Measurements from ENCODE around the gene CHST3.
A peak's percentile ranks its signal among the peaks of the same experiment; 100 is the strongest.
"Not testable (repeated sequence)": the region's sequence is repeated elsewhere in the genome, so short reads cannot be mapped to it uniquely, and the experiment has no call there.

The CHST3 gene

GRCh38 chr10:71982269-71983178, 18.3 kb downstream of the CHST3 start:
- TF ChIP-seq, protein P1, sequence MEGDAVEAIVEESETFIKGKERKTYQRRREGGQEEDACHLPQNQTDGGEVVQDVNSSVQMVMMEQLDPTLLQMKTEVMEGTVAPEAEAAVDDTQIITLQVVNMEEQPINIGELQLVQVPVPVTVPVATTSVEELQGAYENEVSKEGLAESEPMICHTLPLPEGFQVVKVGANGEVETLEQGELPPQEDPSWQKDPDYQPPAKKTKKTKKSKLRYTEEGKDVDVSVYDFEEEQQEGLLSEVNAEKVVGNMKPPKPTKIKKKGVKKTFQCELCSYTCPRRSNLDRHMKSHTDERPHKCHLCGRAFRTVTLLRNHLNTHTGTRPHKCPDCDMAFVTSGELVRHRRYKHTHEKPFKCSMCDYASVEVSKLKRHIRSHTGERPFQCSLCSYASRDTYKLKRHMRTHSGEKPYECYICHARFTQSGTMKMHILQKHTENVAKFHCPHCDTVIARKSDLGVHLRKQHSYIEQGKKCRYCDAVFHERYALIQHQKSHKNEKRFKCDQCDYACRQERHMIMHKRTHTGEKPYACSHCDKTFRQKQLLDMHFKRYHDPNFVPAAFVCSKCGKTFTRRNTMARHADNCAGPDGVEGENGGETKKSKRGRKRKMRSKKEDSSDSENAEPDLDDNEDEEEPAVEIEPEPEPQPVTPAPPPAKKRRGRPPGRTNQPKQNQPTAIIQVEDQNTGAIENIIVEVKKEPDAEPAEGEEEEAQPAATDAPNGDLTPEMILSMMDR (IDR thresholded peaks at IDR 0.05; ENCODE audit: low read length, missing control alignments) = no peak
- DNase-seq (ENCODE audit: low read depth) = no peak
- no peak overlapping the region for H3K4me3 ChIP-seq (replicated peaks; ENCODE audit: low read depth, low read length)

DNA sequence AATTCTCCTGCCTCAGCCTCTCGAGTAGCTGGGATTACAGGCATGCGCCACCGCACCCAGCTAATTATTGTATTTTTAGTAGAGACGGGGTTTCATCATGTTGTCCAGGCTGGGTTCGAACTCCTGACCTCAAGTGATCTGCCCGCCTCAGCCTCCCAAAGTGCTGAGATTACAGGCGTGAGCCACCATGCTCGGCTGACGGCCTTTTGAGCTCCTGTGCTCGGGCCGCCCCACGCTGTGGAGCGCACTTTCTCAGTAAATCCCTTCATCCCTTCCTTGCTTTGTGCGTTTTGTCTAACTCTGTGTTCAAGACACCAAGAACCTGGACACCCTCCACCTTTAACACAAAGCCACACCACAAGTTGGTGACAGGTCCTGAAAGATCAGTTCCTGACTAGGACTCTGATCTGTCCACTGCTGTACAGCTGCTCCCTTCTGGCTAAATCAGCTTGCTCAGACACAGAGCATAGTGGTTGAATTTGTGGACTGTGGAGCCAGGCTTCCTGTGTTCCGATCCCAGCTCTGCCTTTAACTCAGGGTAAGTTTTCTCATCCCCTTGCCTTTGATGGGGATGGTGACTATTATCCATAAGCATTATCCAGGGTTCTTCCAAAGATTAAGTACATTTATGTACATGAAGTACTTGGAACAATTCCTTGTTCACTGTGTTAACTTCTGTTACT, 20.1 kb downstream of the CHST3 start:
- DNase-seq (ENCODE audit: low read depth) = no peak
- TF ChIP-seq, protein P1 (IDR thresholded peaks at IDR 0.05; ENCODE audit: low read length, missing control alignments) = no peak
- H3K4me3 ChIP-seq (replicated peaks; ENCODE audit: low read depth, low read length) = no peak overlapping the region

- TF ChIP-seq, protein P1 (IDR thresholded peaks at IDR 0.05; ENCODE audit: low read length, missing control alignments) = no peak
- H3K4me3 ChIP-seq (replicated peaks; ENCODE audit: low read depth, low read length) = no peak overlapping the region
- DNase-seq (ENCODE audit: low read depth) = no peak
Observed at GRCh38 chr10:71984809-71985388, 20.7 kb downstream of the CHST3 start.

DNA sequence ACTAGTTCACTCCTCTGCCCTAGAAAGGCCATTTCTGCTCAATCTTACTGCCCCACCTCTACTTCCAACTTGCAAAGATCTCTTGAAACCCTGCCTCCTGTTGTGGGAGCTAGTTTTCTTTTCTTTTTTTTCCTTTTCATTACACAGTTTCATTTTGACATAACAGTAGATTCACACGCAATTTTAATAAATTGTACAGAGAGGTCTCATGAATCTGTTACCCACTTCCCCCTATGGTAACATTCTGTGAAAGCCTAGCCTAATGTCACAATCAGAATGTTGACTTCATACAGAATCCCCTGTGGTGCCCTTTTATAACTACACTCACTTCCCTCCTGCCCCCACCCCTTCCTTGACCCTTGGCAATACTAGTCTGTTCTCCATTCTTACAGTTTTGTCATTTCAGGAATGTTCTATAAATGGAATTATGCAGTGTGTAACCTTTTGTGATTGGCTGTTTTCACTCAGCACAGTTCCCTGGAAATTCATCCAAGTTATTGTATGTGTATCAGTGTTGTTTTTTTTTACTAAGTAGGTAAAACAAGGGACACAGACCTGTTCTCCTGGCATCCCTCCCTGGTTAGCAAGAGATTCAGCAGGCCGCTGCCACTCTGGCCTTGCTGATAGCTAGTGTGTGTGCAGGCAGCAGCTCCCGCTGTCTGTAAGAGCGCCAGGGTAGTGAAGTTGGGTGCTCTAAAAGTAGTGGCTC, 21.5 kb downstream of the CHST3 start:
- H3K4me3 ChIP-seq (replicated peaks; ENCODE audit: low read depth, low read length) = no peak overlapping the region
- TF ChIP-seq, protein P1 (IDR thresholded peaks at IDR 0.05; ENCODE audit: low read length, missing control alignments) = no peak
- peak; percentile 91 for DNase-seq (ENCODE audit: low read depth)

- DNase-seq (ENCODE audit: low read depth); H3K4me3 ChIP-seq (replicated peaks; ENCODE audit: low read depth, low read length): not testable (repeated sequence)
Observed at GRCh38 chr10:71988895-71989294, 24.7 kb downstream of the CHST3 start.

GRCh38 chr10:71989661-71990454, 25.7 kb downstream of the CHST3 start:
- DNase-seq (ENCODE audit: low read depth) = no peak
- no peak overlapping the region for H3K4me3 ChIP-seq (replicated peaks; ENCODE audit: low read depth, low read length)
- TF ChIP-seq, protein P1 (IDR thresholded peaks at IDR 0.05; ENCODE audit: low read length, missing control alignments) = no peak

All from fibroblast of pulmonary artery (primary cell).